K562 (cell line): ENCODE data around the gene FDPS. TPM values are rescaled to one million over a fixed set of nuclear protein-coding genes. Genes with fewer than 3 reads are reported as not detected.

ENCODE experiments used
- ATAC-seq: fragments of 200-7000 bp; cut with Tn5 transposase; 3 replicates; pipeline ENCODE4 v1.9.1; 2020; ENCODE audit warnings: moderate library complexity
- BruUV-seq: library from RNA; stranded (reverse); fragments of 400-500 nt; replicated peaks from 2 replicates; lab custom pipeline; 2021; lab: Mats Ljungman, UMichigan
- CTCF ChIA-PET: fragments of 300-600 bp; formaldehyde crosslinking; extraction: SDS; loops from one replicate; lab custom pipeline; 2021; ENCODE audit warnings: low intra/inter-chr PET ratio; lab: Yijun Ruan, JAX
- POLR2A ChIA-PET: fragments of 300-600, 350-650 bp; sonication (Branson Sonifier 250); formaldehyde crosslinking; extraction: SDS; loops from one replicate; lab custom pipeline; 2021; ENCODE audit warnings: antibody characterized with exemption, inconsistent platforms; lab: Yijun Ruan, JAX
- DNase-seq, 4 experiments: peaks; one replicate each; pipeline versions ENCODE4 v3.0.0 to v3.0.0-alpha.2; 2011 to 2018; ENCODE audit warnings: low spot score in 3 of 4, mixed read lengths in 3 of 4; ENCODE audit errors: extremely low read depth in 1 of 4
- FAIRE-seq: peaks from 2 replicates; lab custom pipeline; 2011; peaks lifted over from hg19 to GRCh38; lab: Jason Lieb, UNC
- H2AFZ ChIP-seq: 2 replicates; pipeline ENCODE4 v1.6.0; 2011; ENCODE audit warnings: low read depth, low read length, control low read depth, inconsistent platforms
- H3K27ac ChIP-seq: fragments of 200-600 bp; 3 replicates; pipeline ENCODE4 v1.8.0; 2011; ENCODE audit warnings: low read depth, mild to moderate bottlenecking, control low read depth, inconsistent platforms, low read length, moderate library complexity, mixed read lengths; ENCODE audit errors: extremely low read depth
- H3K27me3 ChIP-seq, 2 experiments: fragments of 300-600 bp in 1 of 2; 2 replicates in 1 of 2; 3 replicates in 1 of 2; pipeline versions ENCODE4 v1.6.0 to v1.8.0; 2011; ENCODE audit warnings: inconsistent platforms in 2 of 2, low read length in 2 of 2, mild to moderate bottlenecking in 1 of 2, mixed read lengths in 1 of 2, moderate library complexity in 1 of 2; ENCODE audit not compliant: control insufficient read depth in 2 of 2, insufficient read depth in 2 of 2
- H3K36me3 ChIP-seq: fragments of 300-600 bp; 3 replicates; pipeline ENCODE4 v1.8.0; 2011; ENCODE audit warnings: mild to moderate bottlenecking, low read length, inconsistent platforms; ENCODE audit not compliant: control insufficient read depth, insufficient read depth
- H3K4me1 ChIP-seq, 2 experiments: fragments of 200-600 bp in 1 of 2; replicated peaks in 1 of 2; 2 replicates in 1 of 2; 3 replicates in 1 of 2; pipeline versions ENCODE4 v1.5.1 to v1.8.0; 2011; ENCODE audit warnings: inconsistent platforms in 2 of 2, low read length in 2 of 2, mild to moderate bottlenecking in 1 of 2, mixed read lengths in 1 of 2, moderate library complexity in 1 of 2; ENCODE audit not compliant: control insufficient read depth in 2 of 2, insufficient read depth in 2 of 2
- H3K4me2 ChIP-seq: 2 replicates; pipeline ENCODE4 v1.6.1; 2011; ENCODE audit warnings: low read length, control low read depth, inconsistent platforms, mixed read lengths; ENCODE audit not compliant: insufficient read depth
- H3K4me3 ChIP-seq: fragments of 200-600 bp; sonication (generic), shearing (Covaris generic); 2 replicates; pipeline ENCODE4 v1.5.1; 2016; ENCODE audit warnings: control low read depth, inconsistent platforms
- H3K79me2 ChIP-seq: fragments of 200-600 bp; 3 replicates; pipeline ENCODE4 v1.8.0; 2011; ENCODE audit warnings: low read length, inconsistent platforms; ENCODE audit not compliant: control insufficient read depth, insufficient read depth
- H3K9ac ChIP-seq, 2 experiments: 2 replicates each; pipeline versions ENCODE4 v1.6.0 to v1.6.1; 2011; ENCODE audit warnings: low read depth in 2 of 2, low read length in 2 of 2, control low read depth in 1 of 2, inconsistent platforms in 1 of 2, mild to moderate bottlenecking in 1 of 2, mixed read lengths in 1 of 2; ENCODE audit not compliant: insufficient read depth in 1 of 2
- H3K9me1 ChIP-seq: one replicate; pipeline ENCODE4 v1.6.0; 2011; ENCODE audit warnings: inconsistent platforms, mild to moderate bottlenecking, low read length, moderate library complexity; ENCODE audit not compliant: control insufficient read depth, insufficient read depth
- H3K9me3 ChIP-seq: replicated peaks from 2 replicates; pipeline ENCODE4 v1.5.1; 2011; ENCODE audit warnings: low read depth, low read length, inconsistent platforms; ENCODE audit not compliant: control insufficient read depth, insufficient read depth
- H4K20me1 ChIP-seq: replicated peaks from 2 replicates; pipeline ENCODE4 v1.6.1; 2011; ENCODE audit warnings: low read length, inconsistent platforms, mixed read lengths; ENCODE audit not compliant: control insufficient read depth, insufficient read depth
- ATF6 ChIP-seq: sonication (generic); formaldehyde crosslinking; IDR thresholded peaks from 2 replicates; pipeline ENCODE4 v1.4.0; 2020; ENCODE audit warnings: mild to moderate bottlenecking, missing genetic modification reagents
- KDM2B ChIP-seq: fragments of 250-450 bp; sonication (Bioruptor Pico); IDR thresholded peaks from 2 replicates; pipeline ENCODE4 v1.8.0; 2021; ENCODE audit warnings: mild to moderate bottlenecking, moderate library complexity
- TCF15 ChIP-seq: fragments of 250-450 bp; sonication (Bioruptor Pico); IDR thresholded peaks from 2 replicates; pipeline ENCODE4 v1.8.0; 2022; ENCODE audit warnings: moderate library complexity, mild to moderate bottlenecking, inconsistent platforms
- WGBS: fragments of 100-300 bp; shearing (Covaris generic); methylation state at CpG from one replicate; pipeline ENCODE4 v1.1.6; 2016; ENCODE audit warnings: low coverage, mixed read lengths; ENCODE audit not compliant: insufficient coverage; ENCODE audit errors: missing lambda C conversion rate; 5-methylcytosine and 5-hydroxymethylcytosine counted together
- in situ Hi-C: fragments of 300-500 bp; cut with MboI; formaldehyde crosslinking; loops from 4 replicates; pipeline ENCODE4 v1.15.0; 2018; ENCODE audit warnings: inconsistent platforms, mixed read lengths
- intact Hi-C: fragments of 100-400 bp; cut with micrococcal nuclease; formaldehyde crosslinking; loops from 2 replicates; pipeline ENCODE4 v1.14.2; 2022
- polyA plus RNA-seq, 8 experiments: library from polyadenylated mRNA; depleted of rRNA in 4 of 8; stranded (reverse) in 5 of 8; unstranded in 3 of 8; fragments of >200 nt; fragmentation: Nextera tagmentation in 2 of 8; fragmentation: Illumina TruSeq in 1 of 8; extraction: Ambion mirVana in 2 of 8; extraction: Trizol in 1 of 8; gene quantifications; 2 replicates each; pipeline versions ENCODE4 v1.2.1 to v1.2.3, GENCODE V29; 2011 to 2014; ENCODE audit warnings: inconsistent platforms in 1 of 8, missing spikeins in 1 of 8
- total RNA-seq, 7 experiments: library from RNA; depleted of rRNA in 6 of 7; stranded (reverse); fragments of >200 nt in 6 of 7; fragmentation: Illumina TruSeq in 2 of 7; extraction: Trizol in 2 of 7; gene quantifications; 2 replicates each; pipeline versions ENCODE4 v1.2.1 to v1.2.3, GENCODE V29; 2011 to 2021; ENCODE audit warnings: low replicate concordance in 1 of 7

The FDPS gene
- total and polyA plus RNA-seq, 9 of the 15 experiments (the other 6 are each of a cell fraction or from before 2014, with no cell fraction given) = 247 to 884 (median 360) TPM

GRCh38 chr1:155296661-155297060, 12.0 kb upstream of the FDPS start:
- ChIA-PET POLR2A (interaction anchor here (1.8 kb wide), 1 partner anchor 11 kb away, joined by 8 read pairs; the partner anchor contains the start of gene FDPS), CTCF (interaction anchor here (0.6 kb wide), 1 partner anchor 352 kb away, joined by 4 read pairs; no protein-coding TSS in a partner anchor)
- no peak overlapping the region for H3K4me3 ChIP-seq
- DNase-seq (peak in 2 of 4 experiments; percentile 43 to 57), ATAC-seq (no peak), FAIRE-seq (no peak)
- H3K36me3 ChIP-seq = peaks cover 45% of the 10 kb centered on the region
- peaks cover 37% of the 10 kb centered on the region for H3K79me2 ChIP-seq
- H3K27ac ChIP-seq = no peak overlapping the region
- no peaks in the 10 kb centered on the region for H3K27me3 ChIP-seq
- no peaks in the 10 kb centered on the region for H4K20me1 ChIP-seq
- 46% methylated on average over 3 of the region's 3 CpGs for WGBS
- H3K4me1 ChIP-seq = peaks cover 12 to 43% of the 10 kb centered on the region in 2 experiments; a peak in 4 of 5 replicates
- H3K4me2 ChIP-seq = no peak overlapping the region
- no peak for TF ChIP-seq TCF15 (CRISPR knock-in tag)
- TF ChIP-seq ATF6 (CRISPR knock-in tag) = no peak
- TF ChIP-seq KDM2B (CRISPR knock-in tag) = no peak
- no peaks in the 10 kb centered on the region for H3K9me3 ChIP-seq
- H3K9ac ChIP-seq = peak overlapping the region in 1 of 2 experiments; percentile 6; a peak in 1 of 4 replicates
- in situ Hi-C loops = no loop called here
- no peaks in the 10 kb centered on the region for H3K9me1 ChIP-seq
- intact Hi-C loops = no loop called here
- no peak overlapping the region for H2AFZ ChIP-seq
- no TSS peak for BruUV-seq
